Measurements from ENCODE around the gene IRX3.

Gene IRX3

GRCh38 chr16:54286366-54287130 lies at the start of gene IRX3:
Gene IRX3 (minus strand): TSS chr16:54286787. CDS start chr16:54286050, 737 bp downstream.
- DNase-seq: peak in 2 of 3 experiments; percentile 70 to 83

- DNase-seq: no peak
These were observed 48.6 kb upstream of the IRX3 start for GRCh38 chr16:54335230-54335629.

- no peak for DNase-seq
These were observed 47.6 kb upstream of the IRX3 start for GRCh38 chr16:54334208-54334607.

- DNase-seq: no peak
These were observed 44.8 kb upstream of the IRX3 start for GRCh38 chr16:54331241-54332002.

- no peak for DNase-seq
These were observed 41.0 kb upstream of the IRX3 start for GRCh38 chr16:54327609-54328008.

GRCh38 chr16:54326266-54326662 lies 39.7 kb upstream of the IRX3 start:
- no peak for DNase-seq

- no peak for DNase-seq
These were observed 39.2 kb upstream of the IRX3 start for GRCh38 chr16:54325616-54326265.

- DNase-seq: no peak
These were observed 38.1 kb upstream of the IRX3 start for GRCh38 chr16:54324716-54325115.

GRCh38 chr16:54320697-54321340 lies 34.2 kb upstream of the IRX3 start:
- no peak for DNase-seq

- DNase-seq: no peak
These were observed 32.4 kb upstream of the IRX3 start for GRCh38 chr16:54318941-54319340.

- DNase-seq: peak in 1 of 3 experiments; percentile 20
These were observed 30.6 kb upstream of the IRX3 start for GRCh38 chr16:54317101-54317611.

GRCh38 chr16:54316095-54316889 lies 29.7 kb upstream of the IRX3 start:
- no peak for DNase-seq

- DNase-seq: no peak
These were observed 27.2 kb upstream of the IRX3 start for GRCh38 chr16:54313789-54314188.

GRCh38 chr16:54312502-54312991 lies 26.0 kb upstream of the IRX3 start:
- no peak for DNase-seq

GRCh38 chr16:54309341-54309740 lies 22.8 kb upstream of the IRX3 start:
- DNase-seq: no peak

GRCh38 chr16:54305080-54305479 lies 18.5 kb upstream of the IRX3 start:
- no peak for DNase-seq

- no peak for DNase-seq
These were observed 17.0 kb upstream of the IRX3 start for GRCh38 chr16:54303613-54304012.

- no peak for DNase-seq
These were observed 10.6 kb upstream of the IRX3 start for GRCh38 chr16:54297154-54297553.

GRCh38 chr16:54296543-54296942 lies 10.0 kb upstream of the IRX3 start:
- no peak for DNase-seq

- no peak for DNase-seq
These were observed 5.3 kb upstream of the IRX3 start for GRCh38 chr16:54291656-54292487.

Measured in NCI-H1417 (cell line).